GM18858 (cell line): Measurements from ENCODE around the gene PERM1.
"Not testable (repeated sequence)": the region's sequence is repeated elsewhere in the genome, so short reads cannot be mapped to it uniquely, and the experiment has no call there.

Experiments
- ATAC-seq: cut with Tn5 transposase; IDR thresholded peaks from one replicate; pipeline ENCODE4 v1.9.1; 2021; ENCODE audit not compliant: unreplicated experiment

PERM1 gene

DNA sequence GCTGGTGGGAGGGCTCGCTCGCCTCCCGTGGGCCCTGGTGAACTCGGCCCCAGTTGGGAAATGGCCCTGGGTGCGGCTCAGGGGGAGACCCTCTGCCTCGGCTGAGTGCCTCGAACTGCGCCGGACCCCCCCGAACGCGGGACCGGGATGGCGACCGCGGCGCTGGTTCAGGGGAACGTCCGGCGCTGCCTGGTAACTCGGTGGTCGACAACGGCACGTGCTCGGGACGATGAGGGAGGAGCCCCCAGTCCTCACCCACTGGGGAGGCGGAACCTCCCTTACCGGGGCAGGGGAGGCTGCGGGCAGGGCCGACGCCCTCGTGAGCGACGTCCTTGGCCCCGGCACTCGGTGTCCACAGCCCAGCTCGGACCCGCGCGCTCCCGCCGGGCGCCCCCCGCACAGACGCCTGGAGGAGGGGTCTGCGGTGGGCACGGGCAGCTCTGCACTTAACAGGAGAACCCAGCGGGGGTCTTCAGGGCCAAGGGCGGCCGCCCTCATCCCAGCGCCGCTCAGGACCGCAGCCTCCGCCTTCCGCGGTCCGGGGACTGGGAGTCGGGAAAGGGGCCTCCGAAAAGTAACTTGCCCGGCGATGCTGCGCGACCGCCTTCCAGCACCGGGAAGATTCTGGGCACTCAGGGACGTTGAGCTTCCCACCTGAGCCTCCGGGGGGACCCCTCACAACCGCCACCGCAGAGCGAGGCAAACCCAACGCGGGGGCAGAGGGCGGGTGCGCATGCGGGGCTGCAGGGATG lies 16.3 kb upstream of the PERM1 start:
- no peak for ATAC-seq

DNA sequence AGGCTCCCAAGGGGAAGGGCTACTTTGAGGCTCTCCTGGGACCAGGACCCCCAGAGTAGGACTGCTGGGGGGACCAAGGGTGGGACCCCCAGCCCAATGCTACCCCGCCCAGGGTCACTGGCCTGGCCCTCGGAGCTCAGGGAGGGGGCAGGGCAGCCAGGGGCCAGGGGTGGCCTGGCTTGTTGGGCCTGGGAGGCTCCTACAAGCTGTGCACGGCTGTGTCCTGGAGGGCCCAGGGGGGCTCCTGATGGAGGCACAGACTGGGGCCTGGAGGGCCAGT lies 15.8 kb upstream of the PERM1 start:
- ATAC-seq = no peak

DNA sequence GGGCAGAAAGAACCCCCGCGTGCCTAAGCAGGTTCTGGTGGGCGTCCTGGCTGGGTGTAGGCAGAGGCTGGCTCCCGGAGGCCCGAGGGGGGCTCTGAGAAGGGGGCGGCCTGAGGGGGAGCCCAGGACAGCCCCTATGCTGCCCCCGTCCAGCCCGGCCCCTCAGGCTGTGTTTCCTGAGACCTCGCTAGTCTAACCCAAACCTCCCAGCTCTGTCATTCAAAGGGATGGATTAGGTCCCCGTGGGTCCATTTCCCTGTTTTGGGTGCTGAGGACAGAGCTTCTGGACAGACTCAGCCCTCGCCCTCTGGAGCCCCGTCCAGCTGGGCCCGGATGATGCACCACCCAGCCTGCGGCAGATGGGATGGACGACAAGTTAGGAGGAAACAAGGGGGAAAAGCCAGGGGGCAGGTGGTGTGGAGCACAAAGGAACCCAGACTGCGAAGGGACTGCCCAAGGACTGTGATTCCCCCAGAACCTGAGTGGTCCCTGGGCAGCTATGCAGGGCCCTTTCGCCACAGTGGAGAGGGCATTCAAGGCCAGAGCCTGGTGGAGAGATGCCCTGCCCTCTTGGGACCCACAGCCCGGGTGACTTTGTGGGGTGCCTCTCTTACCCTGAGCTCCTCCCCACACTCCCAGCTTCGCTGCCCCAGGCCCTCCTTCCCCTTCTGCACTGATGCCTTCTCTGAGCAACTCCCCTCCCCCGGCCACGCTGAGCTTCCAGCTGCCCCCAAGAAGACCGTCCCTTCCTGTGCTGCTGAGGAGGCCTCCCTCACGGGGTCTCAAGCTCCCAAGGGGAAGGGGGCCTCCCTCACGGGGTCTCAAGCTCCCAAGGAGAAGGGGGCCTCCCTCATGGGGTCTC lies 15.2 kb upstream of the PERM1 start:
- no peak for ATAC-seq

DNA sequence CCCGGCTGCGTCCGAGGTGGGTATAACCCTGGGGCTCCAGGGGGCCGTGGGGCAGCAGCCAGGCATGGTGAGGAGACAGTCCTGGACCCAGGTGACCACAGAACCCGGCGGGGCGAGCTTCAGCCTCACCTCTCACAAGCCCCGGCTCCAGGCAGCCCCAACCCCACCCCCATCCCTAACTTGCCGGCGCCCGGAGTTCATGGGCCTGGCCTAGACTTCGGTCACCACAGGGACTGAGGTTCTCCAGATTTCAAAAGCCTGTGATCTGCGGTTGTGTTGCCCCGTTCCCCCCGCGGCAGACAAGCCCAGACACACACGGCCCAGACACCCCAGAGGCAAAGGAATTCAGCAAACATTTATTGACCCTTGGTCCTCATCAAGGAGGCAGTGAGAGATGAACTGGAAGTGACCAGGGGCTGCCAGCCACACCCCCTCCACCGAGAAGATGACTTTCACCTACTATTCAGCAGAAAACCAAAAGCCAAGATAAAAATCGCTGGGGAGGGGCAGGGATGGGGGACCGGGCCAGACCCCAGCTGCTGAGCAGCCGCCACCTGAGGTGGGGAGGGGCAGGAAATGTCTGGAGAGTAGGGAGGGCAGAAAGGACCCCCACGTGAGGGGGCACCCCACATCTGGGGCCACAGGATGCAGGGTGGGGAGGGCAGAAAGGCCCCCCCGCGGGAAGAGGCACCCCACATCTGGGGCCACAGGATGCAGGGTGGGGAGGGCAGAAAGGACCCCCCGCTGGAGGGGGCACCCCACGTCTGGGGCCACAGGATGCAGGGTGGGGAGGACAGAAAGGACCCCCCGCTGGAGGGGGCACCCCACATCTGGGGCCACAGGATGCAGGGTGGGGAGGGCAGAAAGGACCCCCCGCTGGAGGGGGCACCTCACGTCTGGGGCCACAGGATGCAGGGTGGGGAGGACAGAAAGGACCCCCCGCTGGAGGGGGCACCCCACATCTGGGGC lies 14.1 kb upstream of the PERM1 start:
- ATAC-seq = no peak

DNA sequence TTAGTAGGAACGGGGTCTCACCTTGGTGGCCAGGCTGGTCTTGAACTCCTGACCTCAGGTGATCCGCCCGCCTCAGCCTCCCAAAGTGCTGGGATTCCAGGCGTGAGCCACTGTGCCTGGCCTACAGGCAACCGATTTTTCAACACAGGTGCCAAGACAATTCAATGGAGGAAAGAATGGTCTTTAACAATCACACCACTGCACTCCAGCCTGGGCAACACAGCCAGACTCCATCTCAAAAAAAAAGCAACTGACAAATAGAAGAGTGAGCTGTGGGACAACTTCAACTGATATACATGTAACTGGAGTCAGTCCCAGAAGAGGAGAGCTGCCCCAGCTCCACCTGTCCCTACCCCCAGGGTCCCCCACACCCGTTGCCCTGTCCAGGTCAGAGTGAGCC lies 12.7 kb upstream of the PERM1 start:
- ATAC-seq = not testable (repeated sequence)

DNA sequence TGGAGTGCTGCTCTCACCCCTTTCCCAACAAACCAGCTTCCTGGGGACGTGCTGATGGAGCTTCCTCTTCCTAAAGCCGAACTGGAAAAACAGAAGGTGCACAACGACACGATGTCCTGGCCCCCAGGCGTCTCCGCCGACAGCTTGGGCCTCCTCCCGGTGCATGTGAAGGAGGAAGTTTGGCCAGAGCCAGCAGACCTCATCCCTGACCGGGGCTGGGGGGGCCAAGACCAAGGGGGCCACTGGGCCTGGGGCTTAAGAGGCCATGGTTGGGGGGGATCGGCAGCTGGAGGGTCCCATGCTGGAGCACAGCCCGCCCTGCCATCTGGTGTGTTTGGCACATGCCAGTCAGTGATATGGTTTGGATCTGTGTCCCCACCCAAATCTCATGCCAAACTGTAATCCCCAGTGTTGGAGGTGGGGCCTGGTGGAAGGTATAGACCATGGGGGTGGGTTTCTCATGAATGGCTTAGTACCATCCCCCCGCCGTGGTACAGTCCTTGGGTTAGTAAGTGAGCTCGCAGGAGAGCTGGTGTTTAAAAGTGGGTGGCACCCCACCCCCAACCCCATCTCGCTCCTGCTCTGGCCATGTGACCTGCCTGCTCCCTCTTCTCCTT lies 11.6 kb upstream of the PERM1 start:
- ATAC-seq = no peak

DNA sequence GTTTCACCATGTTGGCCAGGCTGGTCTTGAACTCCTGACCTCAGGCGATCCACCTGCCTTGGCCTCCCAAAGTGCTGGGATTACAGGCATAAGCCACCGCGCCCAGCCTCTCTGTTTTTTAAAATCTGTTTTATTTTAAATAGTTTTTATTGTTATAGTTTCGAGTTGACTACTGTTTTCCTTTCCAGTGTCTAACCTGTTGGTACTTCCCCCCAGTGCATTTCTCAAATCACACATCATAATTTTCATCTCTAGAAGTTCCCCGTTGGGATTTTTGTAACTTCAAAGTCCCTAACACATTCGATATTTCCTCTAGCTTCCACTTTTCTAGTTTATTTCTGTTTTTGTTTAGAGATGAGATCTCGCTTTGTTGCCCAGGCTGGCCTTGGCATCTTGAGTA lies 10.5 kb upstream of the PERM1 start:
- no peak for ATAC-seq

DNA sequence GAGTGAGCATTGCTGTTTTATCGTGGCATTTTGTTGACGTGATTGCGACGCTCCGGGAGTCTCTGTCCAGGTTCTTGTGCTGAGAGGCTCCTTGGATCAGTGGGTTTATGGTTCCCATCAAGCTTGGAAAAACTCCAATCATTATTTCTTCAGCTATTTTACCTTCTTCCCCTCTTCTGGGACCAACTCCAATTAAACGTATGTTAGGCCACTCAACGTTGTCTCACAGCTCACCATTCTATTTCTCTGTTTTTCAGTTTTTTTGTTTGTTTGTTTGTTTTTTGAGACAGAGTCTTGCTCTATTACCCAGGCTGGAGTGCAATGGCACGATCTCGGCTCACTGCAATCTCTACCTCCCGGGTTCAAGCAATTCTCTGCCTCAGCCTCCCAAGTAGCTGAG lies 10.0 kb upstream of the PERM1 start:
- no peak for ATAC-seq

DNA sequence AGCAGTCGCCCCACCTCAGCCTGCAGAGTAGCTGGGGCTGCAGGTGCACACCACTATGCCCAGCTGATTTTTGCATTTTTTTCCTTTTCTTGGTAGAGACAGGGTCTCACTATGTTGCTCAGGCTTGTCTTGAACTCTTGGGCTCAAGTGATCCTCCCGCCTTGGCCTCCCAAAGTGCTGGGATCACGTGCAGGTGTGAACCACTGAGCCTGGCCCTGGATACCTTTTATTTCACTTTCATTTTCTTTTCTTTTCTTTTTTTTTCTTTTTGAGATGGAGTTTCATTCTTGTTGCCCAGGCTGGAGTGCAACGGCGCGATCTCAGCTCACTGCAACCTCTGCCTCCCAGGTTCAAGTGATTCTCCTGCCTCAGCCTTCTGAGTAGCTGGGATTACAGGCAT lies 9.4 kb upstream of the PERM1 start:
- not testable (repeated sequence) for ATAC-seq

DNA sequence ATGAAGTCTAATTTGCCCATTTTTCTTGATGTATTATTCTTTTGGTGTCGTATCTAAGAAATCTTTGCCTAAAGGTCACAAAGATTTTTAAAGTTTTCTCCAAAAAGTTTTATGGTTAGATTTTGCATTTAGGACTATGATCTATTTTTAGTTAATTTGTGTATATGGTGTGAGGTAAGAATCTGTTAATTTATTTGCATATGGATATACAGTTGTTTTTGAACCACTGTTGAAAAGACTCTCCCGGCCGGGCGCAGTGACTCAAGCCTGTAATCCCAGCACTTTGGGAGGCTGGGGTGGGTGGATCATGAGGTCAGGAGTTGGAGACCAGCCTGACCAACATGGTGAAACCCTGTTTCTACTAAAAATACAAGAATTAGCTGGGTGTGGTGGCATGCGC lies 6.2 kb upstream of the PERM1 start:
- ATAC-seq = not testable (repeated sequence)

DNA sequence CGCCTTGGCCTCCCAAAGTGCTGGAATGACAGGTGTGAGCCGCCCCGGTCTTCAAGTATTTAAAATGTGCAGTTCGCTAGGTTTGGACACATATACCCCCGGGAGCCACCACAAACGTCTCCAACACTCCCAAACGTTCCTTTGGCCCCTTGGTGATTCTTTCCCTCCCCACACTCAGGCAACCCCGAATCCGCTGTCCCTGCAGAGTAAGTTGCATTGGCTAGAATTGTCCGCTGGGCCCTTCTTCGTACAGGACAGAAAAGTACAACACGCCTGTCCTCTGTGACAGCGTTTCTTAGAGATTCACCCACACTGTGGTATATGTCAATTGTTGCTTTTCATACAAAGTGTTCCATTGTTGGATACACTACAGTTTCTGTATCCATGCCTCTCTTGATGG lies 3.2 kb upstream of the PERM1 start:
- no peak for ATAC-seq

DNA sequence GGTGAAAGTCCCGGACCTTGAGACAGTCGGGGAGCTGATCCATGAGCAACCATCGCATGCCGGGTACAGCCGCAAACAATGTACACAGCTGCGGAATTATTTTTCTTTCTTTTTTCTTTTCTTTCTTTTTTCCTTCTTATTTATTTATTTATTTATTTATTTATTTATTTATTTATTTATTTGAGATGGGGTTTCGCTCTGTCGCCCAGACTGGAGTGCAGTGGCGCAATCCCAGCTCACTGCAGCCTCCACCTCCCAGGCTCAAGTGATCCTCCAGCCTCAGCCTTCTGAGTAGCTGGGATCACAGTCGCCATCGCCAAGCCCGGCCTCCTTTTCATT lies 2.6 kb upstream of the PERM1 start:
- no peak for ATAC-seq

DNA sequence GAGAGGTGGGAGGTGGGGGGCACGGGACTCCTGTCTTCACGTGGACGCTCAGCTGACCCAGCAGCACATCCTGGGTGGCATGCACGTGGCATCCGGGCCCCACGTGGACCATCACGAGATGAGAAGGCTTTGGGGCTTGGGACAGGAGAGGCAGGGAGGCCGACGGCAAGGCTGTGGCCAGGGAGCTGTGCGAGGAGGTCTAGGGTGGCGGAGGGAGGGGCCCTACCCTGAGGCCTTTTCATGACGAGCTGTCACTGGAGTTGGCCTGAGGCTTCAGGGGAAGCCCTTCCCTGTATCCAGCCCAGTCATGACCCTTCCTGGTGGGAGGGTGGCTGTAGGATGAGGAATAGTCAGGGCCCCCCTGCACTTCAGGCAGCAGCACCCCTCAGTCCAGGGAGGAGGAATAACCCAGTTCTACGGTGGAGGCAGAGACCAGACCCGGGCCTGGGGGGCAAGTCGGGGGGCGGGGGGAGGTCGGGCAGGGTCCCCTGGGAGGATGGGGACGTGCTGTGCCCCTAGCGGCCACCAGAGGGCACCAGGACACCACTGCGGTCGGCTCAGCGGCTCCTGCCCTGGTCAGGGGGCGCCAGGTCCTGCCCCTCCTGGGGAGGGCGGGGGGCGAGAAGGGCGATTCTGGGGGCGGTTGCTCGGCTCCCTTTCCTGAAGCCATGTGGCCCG lies 2.0 kb upstream of the PERM1 start:
- no peak for ATAC-seq

DNA sequence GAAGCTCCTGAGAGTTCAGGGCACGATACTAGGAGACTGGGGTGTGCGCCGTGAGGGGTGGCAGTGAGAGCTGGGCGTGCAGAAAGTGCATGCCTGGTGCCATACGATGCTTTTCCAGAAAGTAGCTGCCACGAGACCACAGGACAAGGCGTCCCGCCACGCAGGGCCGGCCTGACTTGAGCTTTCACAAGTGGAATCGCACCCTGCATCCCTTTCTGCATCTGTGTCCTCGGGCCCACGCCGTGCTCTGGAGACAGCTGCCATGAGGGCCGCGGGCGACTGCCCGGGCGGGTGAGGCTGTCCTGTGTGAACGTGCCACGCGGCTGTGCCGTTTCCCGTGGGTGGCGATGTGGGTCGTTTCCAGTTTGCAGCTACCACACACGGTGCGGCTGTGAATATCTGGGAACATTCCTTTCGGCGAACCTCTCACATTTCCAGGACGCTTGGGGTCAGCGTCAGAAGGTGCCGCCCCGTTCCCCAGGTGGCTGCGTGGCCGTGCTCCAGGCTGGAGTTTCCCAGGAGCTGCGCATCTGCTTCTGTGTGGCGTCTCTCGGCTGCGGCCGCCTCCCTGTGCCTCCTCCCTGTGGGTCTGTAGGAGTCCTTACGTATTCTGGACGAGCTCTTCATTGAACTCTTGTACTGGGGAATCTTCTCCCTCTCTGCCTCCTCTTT lies 1.0 kb upstream of the PERM1 start:
- ATAC-seq = no peak

DNA sequence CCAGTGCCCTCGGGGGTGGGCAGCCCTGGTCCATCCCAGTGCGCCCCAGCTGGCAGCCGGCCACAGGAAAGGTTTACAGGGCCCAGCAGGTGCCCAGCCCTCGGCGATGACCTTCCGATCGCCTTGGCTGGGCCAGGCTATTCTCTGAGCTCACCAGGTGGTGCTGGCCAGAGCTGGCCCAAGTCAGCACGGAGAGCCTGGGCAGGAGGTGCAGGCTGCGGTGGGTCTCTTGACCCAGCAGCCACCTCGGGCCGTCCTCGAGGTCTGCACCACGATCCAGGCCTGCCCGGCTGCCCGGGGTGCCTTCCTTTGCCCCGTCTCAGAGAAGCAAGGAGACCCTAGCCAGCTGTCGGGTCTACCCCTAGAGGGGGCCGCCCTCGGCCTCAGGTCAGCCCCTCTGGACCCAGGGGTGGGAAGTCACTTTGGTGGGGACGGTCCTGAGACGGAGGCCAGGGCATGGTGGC lies 370 bp downstream of the PERM1 start:
- ATAC-seq = no peak

DNA sequence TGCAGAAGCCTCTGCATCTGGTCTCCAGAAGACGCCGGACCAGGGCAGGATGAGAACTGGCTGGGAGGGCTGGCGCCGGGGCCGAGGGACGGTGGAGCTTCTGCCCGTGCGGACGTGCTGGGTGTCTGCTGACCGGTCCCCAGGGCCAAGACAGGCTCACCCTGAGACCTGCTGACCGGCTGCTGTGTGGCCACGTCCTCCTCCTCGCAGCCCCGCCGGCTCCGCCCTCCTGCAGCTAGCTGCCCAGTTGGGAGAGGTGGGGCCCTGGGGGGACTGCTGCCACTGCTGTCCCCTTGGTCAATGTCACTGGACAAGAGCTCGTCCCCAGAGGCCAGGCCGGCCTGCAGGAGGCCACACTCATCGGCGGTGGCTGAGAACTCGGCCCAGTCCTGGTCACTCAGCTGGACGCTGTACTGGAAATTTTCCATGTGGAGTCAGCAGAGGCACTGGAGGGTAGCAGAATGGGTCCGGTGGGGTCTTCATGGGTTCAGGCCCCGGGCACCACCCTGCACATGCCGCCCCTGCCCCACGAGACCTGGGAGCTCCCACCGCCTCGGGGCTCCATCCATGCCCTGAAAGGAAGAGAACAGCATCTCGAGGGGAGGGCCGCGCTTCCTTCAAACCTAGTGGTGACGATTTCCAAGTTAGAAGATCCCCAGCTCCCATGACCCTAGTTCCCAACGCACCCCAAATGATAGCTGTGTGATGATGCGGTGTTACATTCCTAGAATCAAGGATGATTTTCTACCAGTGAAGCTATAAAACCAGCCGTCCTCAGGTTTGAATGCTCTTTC lies 1.1 kb downstream of the PERM1 start:
- no peak for ATAC-seq

DNA sequence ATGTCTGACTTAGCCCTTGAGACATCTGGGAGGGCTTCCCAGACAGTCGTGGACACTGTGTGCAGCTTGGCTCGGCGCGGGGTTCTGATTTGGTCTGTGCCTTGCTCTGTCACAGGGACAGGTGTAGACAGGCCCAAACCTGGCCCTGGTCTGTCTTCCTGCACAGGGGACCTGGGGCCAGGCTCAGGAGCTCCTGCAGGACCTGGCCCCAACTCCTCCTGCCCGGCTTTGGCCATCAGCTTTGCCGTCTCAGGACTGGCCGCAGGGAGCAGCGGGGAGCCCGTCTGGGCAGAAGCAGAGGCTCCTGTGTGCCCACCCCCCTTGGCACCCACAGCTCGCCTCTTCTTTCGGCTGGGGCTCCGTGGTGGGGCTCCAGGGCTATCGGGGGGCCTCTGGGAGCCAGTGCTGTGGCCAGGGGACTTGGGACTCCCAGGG lies 1.7 kb downstream of the PERM1 start:
- ATAC-seq = no peak

DNA sequence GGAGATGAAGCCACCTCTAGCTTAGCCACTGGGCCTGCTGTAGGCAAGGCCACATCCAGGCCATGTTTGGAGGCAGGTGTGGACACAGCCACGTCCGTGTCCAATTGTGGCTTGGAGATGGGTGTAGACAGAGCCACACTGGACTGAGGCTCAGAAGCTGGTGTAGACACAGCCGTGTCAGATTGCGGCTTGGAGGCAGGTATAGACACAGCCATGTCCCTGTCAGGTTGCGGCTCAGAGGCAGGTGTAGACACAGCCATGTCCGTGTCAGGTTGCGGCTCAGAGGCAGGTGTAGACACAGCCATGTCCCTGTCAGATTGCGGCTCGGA lies 2.2 kb downstream of the PERM1 start:
- ATAC-seq = no peak
